Measurements from ENCODE around the gene NKAIN2. TPM values are rescaled to one million over a fixed set of nuclear protein-coding genes. Genes with fewer than 3 reads are reported as not detected.
"Not testable (repeated sequence)": the region's sequence is repeated elsewhere in the genome, so short reads cannot be mapped to it uniquely, and the experiment has no call there.

The NKAIN2 gene
- polyA plus RNA-seq, 4 donors: 15.4 to 31.2 (median 23.4) TPM

GRCh38 chr6:124400261-124400999 lies 596.8 kb downstream of the NKAIN2 start:
- no peak for DNase-seq (ENCODE audit: low read depth in 4 of 4, low spot score in 2 of 4)

GRCh38 chr6:124410425-124410824 lies 606.8 kb downstream of the NKAIN2 start:
- DNase-seq (ENCODE audit: low read depth in 4 of 4, low spot score in 2 of 4): not testable (repeated sequence)

- DNase-seq (ENCODE audit: low read depth in 4 of 4, low spot score in 2 of 4): not testable (repeated sequence)
Measured at GRCh38 chr6:124412657-124413056, 609.0 kb downstream of the NKAIN2 start.

- DNase-seq (ENCODE audit: low read depth in 4 of 4, low spot score in 2 of 4): peak in 1 of 4 donors; percentile 36
Measured at GRCh38 chr6:124420116-124420840, 616.6 kb downstream of the NKAIN2 start.

GRCh38 chr6:124423621-124424020 lies 620.0 kb downstream of the NKAIN2 start:
- no peak for DNase-seq (ENCODE audit: low read depth in 4 of 4, low spot score in 2 of 4)

GRCh38 chr6:124430740-124431318 lies 627.2 kb downstream of the NKAIN2 start:
- no peak for DNase-seq (ENCODE audit: low read depth in 4 of 4, low spot score in 2 of 4)

- no peak for DNase-seq (ENCODE audit: low read depth in 4 of 4, low spot score in 2 of 4)
Measured at GRCh38 chr6:124432620-124433019, 629.0 kb downstream of the NKAIN2 start.

- no peak for DNase-seq (ENCODE audit: low read depth in 4 of 4, low spot score in 2 of 4)
Measured at GRCh38 chr6:124433387-124434160, 629.9 kb downstream of the NKAIN2 start.

GRCh38 chr6:124434421-124434820 lies 630.8 kb downstream of the NKAIN2 start:
- DNase-seq (ENCODE audit: low read depth in 4 of 4, low spot score in 2 of 4): no peak

GRCh38 chr6:124436803-124437202 lies 633.1 kb downstream of the NKAIN2 start:
- DNase-seq (ENCODE audit: low read depth in 4 of 4, low spot score in 2 of 4): no peak

GRCh38 chr6:124438546-124439065 lies 634.9 kb downstream of the NKAIN2 start:
- DNase-seq (ENCODE audit: low read depth in 4 of 4, low spot score in 2 of 4): no peak

GRCh38 chr6:124441450-124441849 lies 637.8 kb downstream of the NKAIN2 start:
- DNase-seq (ENCODE audit: low read depth in 4 of 4, low spot score in 2 of 4): no peak

GRCh38 chr6:124443541-124443940 lies 639.9 kb downstream of the NKAIN2 start:
- no peak for DNase-seq (ENCODE audit: low read depth in 4 of 4, low spot score in 2 of 4)

- DNase-seq (ENCODE audit: low read depth in 4 of 4, low spot score in 2 of 4): no peak
Measured at GRCh38 chr6:124445581-124445980, 641.9 kb downstream of the NKAIN2 start.

GRCh38 chr6:124446961-124447360 lies 643.3 kb downstream of the NKAIN2 start:
- no peak for DNase-seq (ENCODE audit: low read depth in 4 of 4, low spot score in 2 of 4)

GRCh38 chr6:124459268-124459667 lies 655.6 kb downstream of the NKAIN2 start:
- no peak for DNase-seq (ENCODE audit: low read depth in 4 of 4, low spot score in 2 of 4)

GRCh38 chr6:124462750-124463149 lies 659.1 kb downstream of the NKAIN2 start:
- DNase-seq (ENCODE audit: low read depth in 4 of 4, low spot score in 2 of 4): no peak

- DNase-seq (ENCODE audit: low read depth in 4 of 4, low spot score in 2 of 4): no peak
Measured at GRCh38 chr6:124463271-124463670, 659.6 kb downstream of the NKAIN2 start.

- DNase-seq (ENCODE audit: low read depth in 4 of 4, low spot score in 2 of 4): not testable (repeated sequence)
Measured at GRCh38 chr6:124464600-124464999, 660.9 kb downstream of the NKAIN2 start.

GRCh38 chr6:124466949-124467348 lies 663.3 kb downstream of the NKAIN2 start:
- DNase-seq (ENCODE audit: low read depth in 4 of 4, low spot score in 2 of 4): no peak

GRCh38 chr6:124467366-124467765 lies 663.7 kb downstream of the NKAIN2 start:
- no peak for DNase-seq (ENCODE audit: low read depth in 4 of 4, low spot score in 2 of 4)
